Epithelial cell of proximal tubule (primary cell): Measurements from ENCODE around the gene LMF1. TPM values are rescaled to one million over a fixed set of nuclear protein-coding genes. Genes with fewer than 3 reads are reported as not detected.

Experiments
- DNase-seq: peaks from one replicate; pipeline ENCODE4 v3.0.0-alpha.2; 2011; ENCODE audit warnings: low read depth
- H3K4me3 ChIP-seq: 2 replicates; pipeline ENCODE4 v1.5.1; 2011; ENCODE audit warnings: low read depth, mild to moderate bottlenecking, low read length
- total RNA-seq: library from RNA; depleted of rRNA; stranded (reverse); fragments of >200 nt; gene quantifications from 2 replicates; pipeline ENCODE4 v1.2.3, GENCODE V29; 2015
- TF ChIP-seq, protein P1 (sequence below): conservative IDR thresholded peaks from 2 replicates; pipeline ENCODE4 v1.5.1; 2012; ENCODE audit warnings: low read depth, mild to moderate bottlenecking, low read length

LMF1 gene
- total RNA-seq, 1 donor from 2014 or later: 8.2 TPM

DNA sequence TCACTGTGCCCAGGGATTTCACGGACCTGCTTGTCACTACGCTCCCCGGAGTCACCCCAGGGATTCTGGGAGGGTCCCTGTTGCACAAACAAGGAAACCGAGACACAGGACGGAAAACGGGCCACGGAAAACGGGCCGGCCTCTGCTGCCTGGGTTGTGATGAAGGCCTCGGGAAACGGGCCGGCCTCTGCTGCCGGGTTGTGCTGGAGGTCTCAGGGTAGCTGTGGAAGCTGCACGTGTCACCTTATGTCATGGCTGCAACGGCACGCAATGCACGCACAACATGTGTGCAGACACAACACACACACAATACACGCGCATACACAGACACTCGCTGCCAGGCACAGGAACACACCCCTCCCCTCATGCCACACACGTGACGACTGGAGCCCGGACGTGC, 143.3 kb downstream of the LMF1 start:
- no peak for DNase-seq
- TF ChIP-seq, protein P1, sequence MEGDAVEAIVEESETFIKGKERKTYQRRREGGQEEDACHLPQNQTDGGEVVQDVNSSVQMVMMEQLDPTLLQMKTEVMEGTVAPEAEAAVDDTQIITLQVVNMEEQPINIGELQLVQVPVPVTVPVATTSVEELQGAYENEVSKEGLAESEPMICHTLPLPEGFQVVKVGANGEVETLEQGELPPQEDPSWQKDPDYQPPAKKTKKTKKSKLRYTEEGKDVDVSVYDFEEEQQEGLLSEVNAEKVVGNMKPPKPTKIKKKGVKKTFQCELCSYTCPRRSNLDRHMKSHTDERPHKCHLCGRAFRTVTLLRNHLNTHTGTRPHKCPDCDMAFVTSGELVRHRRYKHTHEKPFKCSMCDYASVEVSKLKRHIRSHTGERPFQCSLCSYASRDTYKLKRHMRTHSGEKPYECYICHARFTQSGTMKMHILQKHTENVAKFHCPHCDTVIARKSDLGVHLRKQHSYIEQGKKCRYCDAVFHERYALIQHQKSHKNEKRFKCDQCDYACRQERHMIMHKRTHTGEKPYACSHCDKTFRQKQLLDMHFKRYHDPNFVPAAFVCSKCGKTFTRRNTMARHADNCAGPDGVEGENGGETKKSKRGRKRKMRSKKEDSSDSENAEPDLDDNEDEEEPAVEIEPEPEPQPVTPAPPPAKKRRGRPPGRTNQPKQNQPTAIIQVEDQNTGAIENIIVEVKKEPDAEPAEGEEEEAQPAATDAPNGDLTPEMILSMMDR: no peak
- H3K4me3 ChIP-seq: no peak overlapping the region

DNA sequence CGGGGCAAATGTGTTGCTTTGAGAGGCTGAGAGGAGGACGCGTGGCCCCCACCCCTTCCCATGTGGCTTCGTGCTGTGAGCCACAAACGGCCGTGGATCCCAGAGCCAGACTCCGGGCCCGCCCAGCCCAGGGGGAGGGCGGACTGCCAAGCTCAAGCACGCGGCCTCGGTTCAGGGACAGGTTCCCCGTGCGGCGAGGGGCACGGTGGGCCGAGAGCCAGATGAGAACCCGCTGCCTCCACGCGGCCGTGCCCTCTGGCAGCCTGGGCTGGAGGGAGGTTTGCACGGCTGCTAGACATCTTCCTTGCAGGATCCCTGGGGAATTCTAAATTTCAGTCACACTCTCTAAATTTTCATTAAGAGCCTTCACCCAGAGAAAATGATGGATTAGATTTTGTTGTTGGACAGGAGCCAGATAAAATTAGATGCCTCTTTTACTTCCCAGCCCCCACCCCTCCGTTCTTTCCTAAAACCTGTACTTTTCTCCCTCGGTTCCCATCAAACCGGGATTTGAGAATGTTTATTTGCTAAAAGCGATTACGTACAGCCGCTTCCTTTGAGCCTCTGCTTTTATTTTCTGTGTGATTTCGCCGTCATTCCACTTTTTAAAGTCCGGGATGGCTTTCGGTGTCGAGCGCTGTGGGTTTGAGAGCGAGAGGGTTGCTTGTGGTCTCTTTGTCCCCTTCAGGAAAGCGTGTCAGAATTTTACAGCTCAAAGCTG, 145.3 kb downstream of the LMF1 start:
- TF ChIP-seq, protein P1: no peak
- no peak overlapping the region for H3K4me3 ChIP-seq
- no peak for DNase-seq

DNA sequence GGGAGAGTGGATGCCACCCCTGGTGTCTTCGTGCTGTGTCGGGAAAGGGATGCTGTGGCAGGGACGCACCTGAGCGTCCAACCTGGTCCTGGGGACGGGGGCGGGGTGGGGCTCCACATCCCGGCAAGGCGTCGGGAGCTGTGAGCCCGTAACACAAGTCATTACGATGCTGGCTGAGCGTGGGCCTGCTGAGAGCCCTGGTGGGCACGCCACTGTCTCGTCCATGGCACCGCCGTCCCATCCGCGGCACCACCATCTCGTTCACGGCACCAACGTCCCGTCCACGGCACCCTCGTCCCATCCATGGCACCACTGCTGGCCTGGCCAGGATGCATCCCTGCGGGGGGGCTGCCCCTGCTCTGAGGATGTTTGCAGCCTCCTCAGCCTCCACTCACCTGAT, 146.2 kb downstream of the LMF1 start:
- no peak overlapping the region for H3K4me3 ChIP-seq
- TF ChIP-seq, protein P1: no peak
- no peak for DNase-seq

DNA sequence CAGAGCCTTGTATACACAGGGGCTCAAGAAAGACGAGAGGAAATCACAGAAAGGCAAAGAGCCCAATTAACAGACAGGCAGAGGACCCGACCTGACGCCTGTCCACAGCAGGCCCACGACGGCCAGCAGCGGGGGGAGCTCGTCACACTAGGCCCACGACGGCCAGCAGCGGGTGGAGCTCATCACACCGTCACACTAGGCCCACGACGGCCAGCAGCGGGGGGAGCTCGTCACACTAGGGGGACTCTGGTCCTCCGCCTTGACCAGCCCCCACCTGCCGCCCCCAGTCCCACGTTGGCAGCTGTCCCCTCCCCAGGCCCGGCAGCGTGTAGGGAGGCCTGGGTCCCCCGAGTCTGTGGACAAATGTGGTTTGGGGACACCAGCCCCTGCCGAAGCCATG, 146.6 kb downstream of the LMF1 start:
- TF ChIP-seq, protein P1: no peak
- no peak for DNase-seq
- H3K4me3 ChIP-seq: no peak overlapping the region

DNA sequence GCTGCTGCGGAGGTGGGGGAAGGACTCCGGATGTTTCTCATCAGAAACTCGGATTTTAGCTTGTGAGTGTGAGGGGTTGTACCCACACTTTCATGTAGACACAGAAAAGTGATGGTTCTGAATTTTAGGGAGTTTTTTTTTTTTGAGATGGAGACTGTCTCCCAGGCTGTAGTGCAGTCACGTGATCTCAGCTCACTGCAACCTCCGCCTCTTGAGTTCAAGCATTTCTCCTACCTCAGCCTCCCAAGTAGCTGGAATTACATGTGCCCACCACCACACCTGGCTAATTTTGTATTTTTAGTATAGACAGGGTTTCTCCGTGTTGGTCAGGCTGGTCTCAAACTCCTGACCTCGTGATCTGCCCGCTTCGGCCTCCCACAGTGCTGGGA, 147.9 kb downstream of the LMF1 start:
- TF ChIP-seq, protein P1: no peak
- no peak for DNase-seq
- H3K4me3 ChIP-seq: no peak overlapping the region

DNA sequence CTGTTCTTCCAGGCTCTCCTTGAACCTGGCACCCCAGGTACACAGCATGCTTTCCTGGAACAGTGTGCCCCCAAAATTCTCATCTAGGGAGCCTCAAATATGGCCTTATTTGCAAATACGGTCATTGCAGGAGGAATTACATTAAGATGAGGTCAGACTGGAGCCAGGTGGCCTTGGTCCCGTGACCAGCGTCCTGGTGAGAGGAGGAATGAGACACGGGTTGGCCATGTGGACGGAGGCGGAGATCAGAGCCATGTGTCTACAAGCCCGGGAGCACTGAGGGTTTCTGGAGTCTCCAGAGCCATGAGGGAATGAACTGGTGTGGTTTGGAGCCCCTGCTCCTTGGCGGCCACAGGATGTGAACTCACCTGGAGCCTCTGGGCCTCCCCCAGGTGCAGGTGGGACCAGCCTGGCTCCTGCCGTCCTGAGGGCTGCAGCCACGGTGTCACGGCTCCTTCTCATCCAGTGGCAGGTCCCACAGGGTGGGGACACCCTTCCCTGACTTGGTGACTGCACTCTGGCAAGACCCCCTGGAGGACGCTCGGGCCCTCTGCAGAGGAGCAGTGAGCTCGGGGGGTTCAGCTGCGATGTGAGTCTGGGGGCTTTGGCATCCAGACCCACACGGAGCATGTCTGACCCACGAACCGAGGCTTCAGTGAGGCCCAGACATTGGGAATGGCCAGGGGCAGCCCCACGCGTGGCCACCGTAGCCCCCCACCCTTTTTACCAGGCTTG, 148.4 kb downstream of the LMF1 start:
- TF ChIP-seq, protein P1: no peak
- DNase-seq: no peak
- no peak overlapping the region for H3K4me3 ChIP-seq
